HepG2 (cell line): ENCODE results near the gene C14orf132.

Experiments
- EZH2 ChIP-seq: conservative IDR thresholded peaks from 2 replicates; pipeline ENCODE4 v1.6.1; 2012; ENCODE audit warnings: mild to moderate bottlenecking, low read depth, low read length, moderate library complexity
- FOXK2 ChIP-seq: fragments of 450-650 bp; IDR thresholded peaks from 2 replicates; pipeline ENCODE4 v1.6.1; 2016
- PRPF4 ChIP-seq: fragments of 200-400 bp; formaldehyde crosslinking; IDR thresholded peaks from 2 replicates; pipeline ENCODE4 v1.6.1; 2016; ENCODE audit warnings: low read length, low read depth; ENCODE audit not compliant: poor library complexity, severe bottlenecking
- SP5 ChIP-seq: IDR thresholded peaks from 2 replicates; pipeline ENCODE4 v1.6.1; 2016; ENCODE audit warnings: low read depth, borderline replicate concordance
- TF ChIP-seq, protein P1 (sequence below): sonication (generic); formaldehyde crosslinking; IDR thresholded peaks from 2 replicates; pipeline ENCODE4 v1.5.0; 2020; ENCODE audit warnings: mild to moderate bottlenecking, missing genetic modification reagents, moderate library complexity
- TF ChIP-seq, protein P2 (sequence below): IDR thresholded peaks from 2 replicates; pipeline ENCODE4 v1.6.1; 2016

DNA sequence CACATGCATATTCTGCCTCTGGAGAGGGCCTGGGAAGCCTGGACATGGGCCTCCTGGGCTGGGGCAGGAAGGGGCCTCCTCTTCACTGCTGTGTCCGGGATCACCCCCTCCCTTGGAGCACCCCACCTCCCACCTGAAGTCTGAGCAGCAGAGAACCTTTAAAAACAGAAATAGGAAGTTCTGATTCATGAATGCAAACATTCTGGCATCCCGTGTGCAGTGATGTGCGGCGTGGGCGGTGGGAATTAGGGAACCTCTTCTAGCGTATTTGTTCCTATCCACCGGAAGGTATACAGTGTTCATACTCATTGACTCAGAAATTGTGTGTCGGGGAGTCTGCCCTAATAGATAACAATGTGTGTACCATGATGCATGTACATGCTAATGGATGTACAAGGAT, 46.2 kb downstream of the C14orf132 start:
- TF ChIP-seq EZH2 (no peak), SP5 (CRISPR knock-in tag) (no peak), FOXK2 (no peak), PRPF4 (no peak)
- TF ChIP-seq, protein P1, sequence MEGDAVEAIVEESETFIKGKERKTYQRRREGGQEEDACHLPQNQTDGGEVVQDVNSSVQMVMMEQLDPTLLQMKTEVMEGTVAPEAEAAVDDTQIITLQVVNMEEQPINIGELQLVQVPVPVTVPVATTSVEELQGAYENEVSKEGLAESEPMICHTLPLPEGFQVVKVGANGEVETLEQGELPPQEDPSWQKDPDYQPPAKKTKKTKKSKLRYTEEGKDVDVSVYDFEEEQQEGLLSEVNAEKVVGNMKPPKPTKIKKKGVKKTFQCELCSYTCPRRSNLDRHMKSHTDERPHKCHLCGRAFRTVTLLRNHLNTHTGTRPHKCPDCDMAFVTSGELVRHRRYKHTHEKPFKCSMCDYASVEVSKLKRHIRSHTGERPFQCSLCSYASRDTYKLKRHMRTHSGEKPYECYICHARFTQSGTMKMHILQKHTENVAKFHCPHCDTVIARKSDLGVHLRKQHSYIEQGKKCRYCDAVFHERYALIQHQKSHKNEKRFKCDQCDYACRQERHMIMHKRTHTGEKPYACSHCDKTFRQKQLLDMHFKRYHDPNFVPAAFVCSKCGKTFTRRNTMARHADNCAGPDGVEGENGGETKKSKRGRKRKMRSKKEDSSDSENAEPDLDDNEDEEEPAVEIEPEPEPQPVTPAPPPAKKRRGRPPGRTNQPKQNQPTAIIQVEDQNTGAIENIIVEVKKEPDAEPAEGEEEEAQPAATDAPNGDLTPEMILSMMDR = no peak
- TF ChIP-seq, protein P2, sequence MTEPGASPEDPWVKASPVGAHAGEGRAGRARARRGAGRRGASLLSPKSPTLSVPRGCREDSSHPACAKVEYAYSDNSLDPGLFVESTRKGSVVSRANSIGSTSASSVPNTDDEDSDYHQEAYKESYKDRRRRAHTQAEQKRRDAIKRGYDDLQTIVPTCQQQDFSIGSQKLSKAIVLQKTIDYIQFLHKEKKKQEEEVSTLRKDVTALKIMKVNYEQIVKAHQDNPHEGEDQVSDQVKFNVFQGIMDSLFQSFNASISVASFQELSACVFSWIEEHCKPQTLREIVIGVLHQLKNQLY (CRISPR knock-in tag) = no peak
